Gastrocnemius medialis (tissue), 4 donors: ENCODE measurements around the gene RYR1.

Source experiments
- CTCF ChIP-seq, 5 experiments: fragments of 450-650 bp in 3 of 5; fragments of 200-600 bp in 2 of 5; sonication (generic) in 2 of 5; IDR thresholded peaks in 4 of 5; conservative IDR thresholded peaks in 1 of 5; 1 replicate in 4 of 5; 2 replicates in 1 of 5; pipeline ENCODE4 v1.5.1; 2016 to 2019; ENCODE audit warnings: antibody characterized with exemption in 5 of 5, mild to moderate bottlenecking in 3 of 5, moderate library complexity in 3 of 5
- POLR2A ChIP-seq, 2 donors: fragments of 450-650 bp; IDR thresholded peaks; one replicate each; pipeline ENCODE4 v1.6.1; 2017; ENCODE audit warnings: antibody characterized with exemption in 2 of 2, mild to moderate bottlenecking in 2 of 2, moderate library complexity in 2 of 2

GRCh38 chr19:38561658-38562057 is 128.2 kb downstream of the RYR1 start:
- TF ChIP-seq CTCF (IDR thresholded peaks at IDR 0.05 in 4 of 5, conservative IDR thresholded peaks at IDR 0.05 in 1 of 5) (no peak), POLR2A (IDR thresholded peaks at IDR 0.05) (no peak)
